K562 (cell line): Measurements from ENCODE around the gene TEX54. TPM values are rescaled to one million over a fixed set of nuclear protein-coding genes. Genes with fewer than 3 reads are reported as not detected.

Source experiments
- BRD4 ChIP-seq: fragments of 200-600 bp; sonication (generic); IDR thresholded peaks from 2 replicates; pipeline ENCODE4 v1.6.1; 2017; ENCODE audit warnings: inconsistent platforms
- KLF13 ChIP-seq: fragments of 450-650 bp; IDR thresholded peaks from 2 replicates; pipeline ENCODE4 v1.6.1; 2016; ENCODE audit warnings: missing genetic modification characterization, low read depth, mild to moderate bottlenecking, missing compliant biosample characterization, moderate library complexity, borderline replicate concordance
- MTA1 ChIP-seq: fragments of 450-650 bp; IDR thresholded peaks from 2 replicates; pipeline ENCODE4 v1.6.1; 2017; ENCODE audit warnings: borderline replicate concordance
- MXD1 ChIP-seq: fragments of 250-450 bp; sonication (Bioruptor Pico); IDR thresholded peaks from 2 replicates; pipeline ENCODE4 v1.8.0; 2021; ENCODE audit warnings: borderline replicate concordance, mild to moderate bottlenecking, moderate library complexity; ENCODE audit not compliant: poor library complexity, severe bottlenecking
- POLR2H ChIP-seq: IDR thresholded peaks from 2 replicates; pipeline ENCODE4 v1.6.1; 2016; ENCODE audit warnings: missing genetic modification characterization, low read depth, mild to moderate bottlenecking, control low read depth, missing compliant biosample characterization, moderate library complexity
- RERE ChIP-seq: sonication (generic); formaldehyde crosslinking; IDR thresholded peaks from 2 replicates; pipeline ENCODE4 v1.8.0; 2023; ENCODE audit warnings: missing genetic modification reagents, mild to moderate bottlenecking, borderline replicate concordance
- RREB1 ChIP-seq: fragments of 250-450 bp; sonication (Bioruptor Pico); IDR thresholded peaks from 2 replicates; pipeline ENCODE4 v1.4.0; 2020
- SP2 ChIP-seq: IDR thresholded peaks from 2 replicates; pipeline ENCODE4 v1.6.1; 2011; ENCODE audit warnings: mild to moderate bottlenecking, low read depth, low read length, moderate library complexity; ENCODE audit not compliant: poor library complexity, severe bottlenecking; ENCODE audit errors: extremely low read depth
- SRSF3 ChIP-seq: fragments of 200-400 bp; formaldehyde crosslinking; IDR thresholded peaks from 2 replicates; pipeline ENCODE4 v1.6.1; 2016; ENCODE audit warnings: mild to moderate bottlenecking, low read length, moderate library complexity; ENCODE audit not compliant: insufficient read depth
- TEAD4 ChIP-seq, 2 experiments: sonication (generic) in 1 of 2; formaldehyde crosslinking in 1 of 2; IDR thresholded peaks; 2 replicates each; pipeline versions ENCODE4 v1.6.1 to v1.8.0; 2012 to 2022; ENCODE audit warnings: borderline replicate concordance in 1 of 2, inconsistent platforms in 1 of 2, low read length in 1 of 2, mild to moderate bottlenecking in 1 of 2, missing genetic modification reagents in 1 of 2
- ZBTB17 ChIP-seq: fragments of 450-650 bp; formaldehyde crosslinking; IDR thresholded peaks from 2 replicates; pipeline ENCODE4 v1.4.0; 2020; ENCODE audit warnings: mild to moderate bottlenecking
- ZNF140 ChIP-seq: fragments of 250-450 bp; sonication (Bioruptor Pico); IDR thresholded peaks from 2 replicates; pipeline ENCODE4 v1.8.0; 2021; ENCODE audit warnings: moderate library complexity, mild to moderate bottlenecking, inconsistent platforms
- polyA plus RNA-seq, 8 experiments: library from polyadenylated mRNA; depleted of rRNA in 4 of 8; stranded (reverse) in 5 of 8; unstranded in 3 of 8; fragments of >200 nt; fragmentation: Nextera tagmentation in 2 of 8; fragmentation: Illumina TruSeq in 1 of 8; extraction: Ambion mirVana in 2 of 8; extraction: Trizol in 1 of 8; gene quantifications; 2 replicates each; pipeline versions ENCODE4 v1.2.1 to v1.2.3, GENCODE V29; 2011 to 2014; ENCODE audit warnings: inconsistent platforms in 1 of 8, missing spikeins in 1 of 8
- total RNA-seq, 7 experiments: library from RNA; depleted of rRNA in 6 of 7; stranded (reverse); fragments of >200 nt in 6 of 7; fragmentation: Illumina TruSeq in 2 of 7; extraction: Trizol in 2 of 7; gene quantifications; 2 replicates each; pipeline versions ENCODE4 v1.2.1 to v1.2.3, GENCODE V29; 2011 to 2021; ENCODE audit warnings: low replicate concordance in 1 of 7

Gene TEX54
- total and polyA plus RNA-seq, 9 of the 15 experiments (the other 6 are each of a cell fraction or from before 2014, with no cell fraction given) = not detected

- TF ChIP-seq POLR2H (tag) = peak; percentile 100
- TF ChIP-seq BRD4 = no peak; the same call in 1 of the 2 replicates
- no peak for TF ChIP-seq RERE
- TF ChIP-seq ZNF140 (CRISPR knock-in tag) = 0 out of 2 replicates have a peak, but pooled peaks have one; percentile 12
- TF ChIP-seq KLF13 (tag) = peak; percentile 84
- peak; percentile 98 for TF ChIP-seq ZBTB17 (CRISPR knock-in tag)
- TF ChIP-seq SRSF3 = no peak
- peak; percentile 97 for TF ChIP-seq RREB1 (CRISPR knock-in tag)
- TF ChIP-seq MTA1 = peak; percentile 87
- peak; percentile 40 for TF ChIP-seq MXD1 (CRISPR knock-in tag)
- TF ChIP-seq TEAD4 (IDR thresholded peaks at IDR 0.05; ENCODE audit: low read length) = peak; percentile 95
- TF ChIP-seq TEAD4 (CRISPR knock-in tag; IDR thresholded peaks at IDR 0.05; ENCODE audit: borderline replicate concordance) = no peak
- peak; percentile 32 for TF ChIP-seq SP2
Measured at GRCh38 chr11:62841361-62842170, 8.9 kb upstream of the TEX54 start (continued).
